Measurements from ENCODE around the gene TMEM217.

Gene TMEM217

GRCh38 chr6:37243131-37243815 is 14.7 kb downstream of the TMEM217 start:
- DNase-seq, result no peak

- peak; percentile 39 for DNase-seq
Observed at GRCh38 chr6:37242429-37243052, 15.4 kb downstream of the TMEM217 start.

- DNase-seq, result no peak
Observed at GRCh38 chr6:37241775-37242428, 16.0 kb downstream of the TMEM217 start.

GRCh38 chr6:37241131-37241530 is 16.8 kb downstream of the TMEM217 start:
- DNase-seq, result no peak

GRCh38 chr6:37239950-37240713 is 17.8 kb downstream of the TMEM217 start:
- DNase-seq, result peak; percentile 73

GRCh38 chr6:37239526-37239925 is 18.4 kb downstream of the TMEM217 start:
- DNase-seq, result no peak

- no peak for DNase-seq
Observed at GRCh38 chr6:37238381-37238780, 19.6 kb downstream of the TMEM217 start.

GRCh38 chr6:37237789-37238188 is 20.2 kb downstream of the TMEM217 start:
- no peak for DNase-seq

- no peak for DNase-seq
Observed at GRCh38 chr6:37236921-37237320, 21.0 kb downstream of the TMEM217 start.

GRCh38 chr6:37233541-37233940 is 24.4 kb downstream of the TMEM217 start:
- no peak for DNase-seq

- no peak for DNase-seq
Observed at GRCh38 chr6:37232430-37233017, 25.4 kb downstream of the TMEM217 start.

- DNase-seq, result no peak
Observed at GRCh38 chr6:37230104-37230503, 27.8 kb downstream of the TMEM217 start.

- no peak for DNase-seq
Observed at GRCh38 chr6:37225350-37226169, 32.4 kb downstream of the TMEM217 start.

GRCh38 chr6:37222992-37223391 is 35.0 kb downstream of the TMEM217 start:
- no peak for DNase-seq

- peak; percentile 88 for DNase-seq
Observed at GRCh38 chr6:37222125-37222967, 35.6 kb downstream of the TMEM217 start.

GRCh38 chr6:37221585-37222124 is 36.3 kb downstream of the TMEM217 start:
- DNase-seq, result no peak

GRCh38 chr6:37218511-37218910 is 39.4 kb downstream of the TMEM217 start:
- no peak for DNase-seq

GRCh38 chr6:37218061-37218460 is 39.9 kb downstream of the TMEM217 start:
- DNase-seq, result no peak

- DNase-seq, result no peak
Observed at GRCh38 chr6:37212268-37212667, 45.7 kb downstream of the TMEM217 start.

- peak; percentile 92 for DNase-seq
Observed at GRCh38 chr6:37210313-37210968, 47.5 kb downstream of the TMEM217 start.

Measured in activated CD4-positive, alpha-beta T cell treated with anti-CD3 and anti-CD28 coated beads, Interleukin-2, Interleukin-6, amounts not matched to agents 100 ng/mL and 50 ng/mL, durations not matched to agents 16 hours and 8 hours (primary cell).